ENCODE measurements around the gene RPS24. TPM values are rescaled to one million over a fixed set of nuclear protein-coding genes. Genes with fewer than 3 reads are reported as not detected.

RPS24 gene
- 3,857 TPM for polyA plus RNA-seq (2013, experiment 1 of 2)
- polyA plus RNA-seq (2013, experiment 2 of 2), result 3,991 TPM

- peaks cover 8% of the 10 kb centered on the region for H3K4me1 ChIP-seq (ENCODE audit: control insufficient read depth, insufficient read depth, low read depth, low read length)
- no peak within 1 kb of the TSS for H3K23ac ChIP-seq (ENCODE audit: low read length in 2 of 2)
- under 1% methylated on average over 52 of the region's 55 CpGs for WGBS
Measured at GRCh38 chr10:78033637-78034470, at the start of gene RPS24. RPS24 (plus strand) TSS chr10:78033863; CDS start chr10:78033902, 39 bp downstream.

GRCh38 chr10:77984986-77985385 is 48.7 kb upstream of the RPS24 start:
- H3K23ac ChIP-seq (ENCODE audit: low read length in 2 of 2), result no peak overlapping the region
- 97% methylated on average over 4 of the region's 4 CpGs for WGBS
- H3K14ac ChIP-seq (ENCODE audit: low read length in 2 of 2), result no peak overlapping the region

More at GRCh38 chr10:78033637-78034470, at the start of gene RPS24:
- Histone ChIP-seq H3K18ac (ENCODE audit: low read depth in 1 of 2, low read length in 2 of 2) (peak within 1 kb of the TSS; percentile 69 to 81), H3K14ac (ENCODE audit: low read length in 2 of 2) (peak within 1 kb of the TSS in 1 of 2 experiments; percentile 87), H2BK5ac (ENCODE audit: low read depth, low read length, poor library complexity, severe bottlenecking) (peak within 1 kb of the TSS; percentile 85), H3K4me2 (ENCODE audit: low read length, poor library complexity, severe bottlenecking) (peak within 1 kb of the TSS; percentile 75), H3K79me1 (replicated peaks; ENCODE audit: low read length, poor library complexity, severe bottlenecking) (peaks cover 5% of the 10 kb centered on the region), H4K91ac (ENCODE audit: low read length) (peak within 1 kb of the TSS; percentile 91), H3K4ac (ENCODE audit: low read depth in 1 of 2, low read length in 2 of 2) (peak within 1 kb of the TSS; percentile 62 to 71), H3K27me3 (ENCODE audit: control insufficient read depth in 1 of 2, insufficient read depth in 1 of 2, low read length in 2 of 2) (no peaks in the 10 kb centered on the region), H2AFZ (ENCODE audit: low read depth, low read length) (no peak within 1 kb of the TSS), H3K4me3 (ENCODE audit: insufficient read depth in 1 of 2, low read depth in 1 of 2, low read length in 2 of 2) (peak within 1 kb of the TSS; percentile 83 to 91), H2AK5ac (ENCODE audit: low read length, severe bottlenecking) (peak within 1 kb of the TSS; percentile 40), H3K9me3 (ENCODE audit: control insufficient read depth, low read length) (no peaks in the 10 kb centered on the region), H2BK15ac (ENCODE audit: low read depth, poor library complexity, severe bottlenecking) (no peak within 1 kb of the TSS), H2BK12ac (ENCODE audit: low read length in 2 of 2) (peak within 1 kb of the TSS in 1 of 2 experiments; percentile 8), H3K9ac (ENCODE audit: low read length) (peak within 1 kb of the TSS; percentile 96), H4K8ac (ENCODE audit: low read length) (peak within 1 kb of the TSS; percentile 98), H3K36me3 (ENCODE audit: control insufficient read depth in 1 of 2, insufficient read depth in 2 of 2, low read depth in 1 of 2, low read length in 2 of 2) (peaks cover 15 to 40% of the 10 kb centered on the region in 2 experiments), H2BK120ac (ENCODE audit: low read depth, low read length) (peak within 1 kb of the TSS; percentile 77), H3K27ac (ENCODE audit: low read length, poor library complexity, severe bottlenecking) (peak within 1 kb of the TSS; percentile 87)
- peak; percentile 98 for DNase-seq

GRCh38 chr10:77987671-77988255 is 45.9 kb upstream of the RPS24 start:
- H4K8ac ChIP-seq (ENCODE audit: low read length), result no peak overlapping the region
- H3K18ac ChIP-seq (ENCODE audit: low read depth in 1 of 2, low read length in 2 of 2), result no peak overlapping the region
- no peaks in the 10 kb centered on the region for H3K27me3 ChIP-seq (ENCODE audit: control insufficient read depth in 1 of 2, insufficient read depth in 1 of 2, low read length in 2 of 2)
- H4K91ac ChIP-seq (ENCODE audit: low read length), result no peak overlapping the region
- no peak overlapping the region for H2AFZ ChIP-seq (ENCODE audit: low read depth, low read length)
- WGBS, result 97% methylated on average over 7 of the region's 7 CpGs
- no peak overlapping the region for H3K4ac ChIP-seq (ENCODE audit: low read depth in 1 of 2, low read length in 2 of 2)
- H3K4me1 ChIP-seq (ENCODE audit: control insufficient read depth, insufficient read depth, low read depth, low read length), result no peaks in the 10 kb centered on the region
- no peak overlapping the region for H3K4me3 ChIP-seq (ENCODE audit: insufficient read depth in 1 of 2, low read depth in 1 of 2, low read length in 2 of 2)
- H2BK15ac ChIP-seq (ENCODE audit: low read depth, poor library complexity, severe bottlenecking), result no peak overlapping the region
- H3K14ac ChIP-seq (ENCODE audit: low read length in 2 of 2), result no peak overlapping the region
- H3K9ac ChIP-seq (ENCODE audit: low read length), result no peak overlapping the region
- no peak overlapping the region for H2BK5ac ChIP-seq (ENCODE audit: low read depth, low read length, poor library complexity, severe bottlenecking)
- peaks cover 14% of the 10 kb centered on the region for H3K79me1 ChIP-seq (replicated peaks; ENCODE audit: low read length, poor library complexity, severe bottlenecking)
- no peaks in the 10 kb centered on the region for H3K9me3 ChIP-seq (ENCODE audit: control insufficient read depth, low read length)
- H3K23ac ChIP-seq (ENCODE audit: low read length in 2 of 2), result no peak overlapping the region
- no peak for DNase-seq
- H3K36me3 ChIP-seq (ENCODE audit: control insufficient read depth in 1 of 2, insufficient read depth in 2 of 2, low read depth in 1 of 2, low read length in 2 of 2), result peaks cover 56 to 95% of the 10 kb centered on the region in 2 experiments
- H3K27ac ChIP-seq (ENCODE audit: low read length, poor library complexity, severe bottlenecking), result no peak overlapping the region
- no peak overlapping the region for H2BK120ac ChIP-seq (ENCODE audit: low read depth, low read length)
- H2BK12ac ChIP-seq (ENCODE audit: low read length in 2 of 2), result no peak overlapping the region
- no peak overlapping the region for H2AK5ac ChIP-seq (ENCODE audit: low read length, severe bottlenecking)
- no peak overlapping the region for H3K4me2 ChIP-seq (ENCODE audit: low read length, poor library complexity, severe bottlenecking)

More at GRCh38 chr10:77984986-77985385, 48.7 kb upstream of the RPS24 start:
- Histone ChIP-seq H3K9ac (ENCODE audit: low read length) (peak overlapping the region; percentile 76), H3K4me2 (ENCODE audit: low read length, poor library complexity, severe bottlenecking) (no peak overlapping the region), H3K27me3 (ENCODE audit: control insufficient read depth in 1 of 2, insufficient read depth in 1 of 2, low read length in 2 of 2) (no peaks in the 10 kb centered on the region), H4K91ac (ENCODE audit: low read length) (no peak overlapping the region), H2BK15ac (ENCODE audit: low read depth, poor library complexity, severe bottlenecking) (no peak overlapping the region), H3K18ac (ENCODE audit: low read depth in 1 of 2, low read length in 2 of 2) (no peak overlapping the region), H2AK5ac (ENCODE audit: low read length, severe bottlenecking) (no peak overlapping the region), H3K4me1 (ENCODE audit: control insufficient read depth, insufficient read depth, low read depth, low read length) (no peaks in the 10 kb centered on the region), H4K8ac (ENCODE audit: low read length) (no peak overlapping the region), H2BK120ac (ENCODE audit: low read depth, low read length) (no peak overlapping the region), H3K27ac (ENCODE audit: low read length, poor library complexity, severe bottlenecking) (no peak overlapping the region), H2AFZ (ENCODE audit: low read depth, low read length) (no peak overlapping the region), H2BK12ac (ENCODE audit: low read length in 2 of 2) (no peak overlapping the region), H3K36me3 (ENCODE audit: control insufficient read depth in 1 of 2, insufficient read depth in 2 of 2, low read depth in 1 of 2, low read length in 2 of 2) (peaks cover 67 to 93% of the 10 kb centered on the region in 2 experiments), H3K9me3 (ENCODE audit: control insufficient read depth, low read length) (no peaks in the 10 kb centered on the region), H3K79me1 (replicated peaks; ENCODE audit: low read length, poor library complexity, severe bottlenecking) (peaks cover 13% of the 10 kb centered on the region), H3K4ac (ENCODE audit: low read depth in 1 of 2, low read length in 2 of 2) (no peak overlapping the region), H2BK5ac (ENCODE audit: low read depth, low read length, poor library complexity, severe bottlenecking) (no peak overlapping the region), H3K4me3 (ENCODE audit: insufficient read depth in 1 of 2, low read depth in 1 of 2, low read length in 2 of 2) (no peak overlapping the region)
- DNase-seq, result no peak

GRCh38 chr10:77989081-77989724 is 44.5 kb upstream of the RPS24 start:
- no peak overlapping the region for H2BK120ac ChIP-seq (ENCODE audit: low read depth, low read length)
- H3K18ac ChIP-seq (ENCODE audit: low read depth in 1 of 2, low read length in 2 of 2), result no peak overlapping the region
- H2BK15ac ChIP-seq (ENCODE audit: low read depth, poor library complexity, severe bottlenecking), result no peak overlapping the region
- peak overlapping the region; percentile 8 for H3K9ac ChIP-seq (ENCODE audit: low read length)
- no peak overlapping the region for H4K91ac ChIP-seq (ENCODE audit: low read length)
- 90% methylated on average over 11 of the region's 11 CpGs for WGBS
- no peak overlapping the region for H2AK5ac ChIP-seq (ENCODE audit: low read length, severe bottlenecking)
- H3K36me3 ChIP-seq (ENCODE audit: control insufficient read depth in 1 of 2, insufficient read depth in 2 of 2, low read depth in 1 of 2, low read length in 2 of 2), result peaks cover 49 to 96% of the 10 kb centered on the region in 2 experiments
- DNase-seq, result no peak
- H3K4me3 ChIP-seq (ENCODE audit: insufficient read depth in 1 of 2, low read depth in 1 of 2, low read length in 2 of 2), result no peak overlapping the region
- H3K4ac ChIP-seq (ENCODE audit: low read depth in 1 of 2, low read length in 2 of 2), result no peak overlapping the region
- no peaks in the 10 kb centered on the region for H3K27me3 ChIP-seq (ENCODE audit: control insufficient read depth in 1 of 2, insufficient read depth in 1 of 2, low read length in 2 of 2)
- peaks cover 22% of the 10 kb centered on the region for H3K79me1 ChIP-seq (replicated peaks; ENCODE audit: low read length, poor library complexity, severe bottlenecking)
- H4K8ac ChIP-seq (ENCODE audit: low read length), result no peak overlapping the region
- H2AFZ ChIP-seq (ENCODE audit: low read depth, low read length), result no peak overlapping the region
- no peak overlapping the region for H3K23ac ChIP-seq (ENCODE audit: low read length in 2 of 2)
- H3K4me1 ChIP-seq (ENCODE audit: control insufficient read depth, insufficient read depth, low read depth, low read length), result no peaks in the 10 kb centered on the region
- H3K9me3 ChIP-seq (ENCODE audit: control insufficient read depth, low read length), result no peaks in the 10 kb centered on the region
- no peak overlapping the region for H3K14ac ChIP-seq (ENCODE audit: low read length in 2 of 2)
- H2BK12ac ChIP-seq (ENCODE audit: low read length in 2 of 2), result no peak overlapping the region
- no peak overlapping the region for H3K27ac ChIP-seq (ENCODE audit: low read length, poor library complexity, severe bottlenecking)
- H3K4me2 ChIP-seq (ENCODE audit: low read length, poor library complexity, severe bottlenecking), result no peak overlapping the region
- no peak overlapping the region for H2BK5ac ChIP-seq (ENCODE audit: low read depth, low read length, poor library complexity, severe bottlenecking)

Measured in mesenchymal stem cell (in vitro differentiated cells and primary cell).